Neural cell (in vitro differentiated cells): ENCODE measurements around the gene ISLR2.

Experiments used
- EP300 ChIP-seq: fragments of 450-650 bp; conservative IDR thresholded peaks from 2 replicates; pipeline ENCODE4 v1.6.1; 2014; ENCODE audit warnings: antibody characterized with exemption, mild to moderate bottlenecking, moderate library complexity; ENCODE audit not compliant: poor library complexity, severe bottlenecking
- EZH2 ChIP-seq: fragments of 200-600, 300-800 bp; shearing (Covaris generic), sonication (generic); IDR thresholded peaks from 2 replicates; pipeline ENCODE4 v1.6.1; 2014; ENCODE audit warnings: antibody characterized with exemption, low read length, borderline replicate concordance, mild to moderate bottlenecking; ENCODE audit not compliant: insufficient read depth, poor library complexity, severe bottlenecking
- REST ChIP-seq: IDR thresholded peaks from 2 replicates; pipeline ENCODE4 v1.6.1; 2012; ENCODE audit warnings: borderline replicate concordance

GRCh38 chr15:74147051-74147450, 16.7 kb downstream of the ISLR2 start:
- TF ChIP-seq REST (no peak), EP300 (no peak), EZH2 (no peak)
